LNCaP clone FGC (cell line): ENCODE results near the gene SLC30A3.

ENCODE experiments used
- DNase-seq: peaks from one replicate; pipeline ENCODE4 v3.0.0-alpha.2; 2011; ENCODE audit warnings: low read depth
- H3K4me3 ChIP-seq: 2 replicates; pipeline ENCODE4 v1.5.1; 2011; ENCODE audit warnings: mild to moderate bottlenecking, low read depth, low read length, control low read depth
- TF ChIP-seq, protein P1 (sequence below): IDR thresholded peaks from 2 replicates; pipeline ENCODE4 v1.5.1; 2012; ENCODE audit warnings: mild to moderate bottlenecking; ENCODE audit not compliant: control insufficient read depth, insufficient read depth; ENCODE audit errors: extremely low read depth

The SLC30A3 gene

GRCh38 chr2:27233341-27233740 is 29.5 kb downstream of the SLC30A3 start:
- TF ChIP-seq, protein P1, sequence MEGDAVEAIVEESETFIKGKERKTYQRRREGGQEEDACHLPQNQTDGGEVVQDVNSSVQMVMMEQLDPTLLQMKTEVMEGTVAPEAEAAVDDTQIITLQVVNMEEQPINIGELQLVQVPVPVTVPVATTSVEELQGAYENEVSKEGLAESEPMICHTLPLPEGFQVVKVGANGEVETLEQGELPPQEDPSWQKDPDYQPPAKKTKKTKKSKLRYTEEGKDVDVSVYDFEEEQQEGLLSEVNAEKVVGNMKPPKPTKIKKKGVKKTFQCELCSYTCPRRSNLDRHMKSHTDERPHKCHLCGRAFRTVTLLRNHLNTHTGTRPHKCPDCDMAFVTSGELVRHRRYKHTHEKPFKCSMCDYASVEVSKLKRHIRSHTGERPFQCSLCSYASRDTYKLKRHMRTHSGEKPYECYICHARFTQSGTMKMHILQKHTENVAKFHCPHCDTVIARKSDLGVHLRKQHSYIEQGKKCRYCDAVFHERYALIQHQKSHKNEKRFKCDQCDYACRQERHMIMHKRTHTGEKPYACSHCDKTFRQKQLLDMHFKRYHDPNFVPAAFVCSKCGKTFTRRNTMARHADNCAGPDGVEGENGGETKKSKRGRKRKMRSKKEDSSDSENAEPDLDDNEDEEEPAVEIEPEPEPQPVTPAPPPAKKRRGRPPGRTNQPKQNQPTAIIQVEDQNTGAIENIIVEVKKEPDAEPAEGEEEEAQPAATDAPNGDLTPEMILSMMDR: no peak
- DNase-seq: no peak
- H3K4me3 ChIP-seq: no peak overlapping the region

DNA sequence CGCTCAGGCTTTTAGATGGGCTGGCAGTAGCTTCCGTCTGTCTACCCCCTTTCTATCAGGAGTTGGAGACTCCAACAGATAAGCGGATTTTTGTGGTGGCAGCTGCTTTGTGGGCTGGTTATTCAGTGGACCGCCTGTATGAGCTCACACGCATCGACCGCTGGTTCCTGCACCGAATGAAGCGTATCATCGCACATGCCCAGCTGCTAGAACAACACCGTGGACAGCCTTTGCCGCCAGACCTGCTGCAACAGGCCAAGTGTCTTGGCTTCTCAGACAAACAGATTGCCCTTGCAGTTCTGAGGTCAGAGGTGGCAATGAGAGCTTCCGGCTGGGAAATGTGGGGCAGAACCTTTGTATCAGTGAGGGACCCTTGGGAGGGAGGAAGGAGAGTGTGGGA is 30.9 kb downstream of the SLC30A3 start:
- no peak overlapping the region for H3K4me3 ChIP-seq
- DNase-seq: no peak
- TF ChIP-seq, protein P1: no peak

DNA sequence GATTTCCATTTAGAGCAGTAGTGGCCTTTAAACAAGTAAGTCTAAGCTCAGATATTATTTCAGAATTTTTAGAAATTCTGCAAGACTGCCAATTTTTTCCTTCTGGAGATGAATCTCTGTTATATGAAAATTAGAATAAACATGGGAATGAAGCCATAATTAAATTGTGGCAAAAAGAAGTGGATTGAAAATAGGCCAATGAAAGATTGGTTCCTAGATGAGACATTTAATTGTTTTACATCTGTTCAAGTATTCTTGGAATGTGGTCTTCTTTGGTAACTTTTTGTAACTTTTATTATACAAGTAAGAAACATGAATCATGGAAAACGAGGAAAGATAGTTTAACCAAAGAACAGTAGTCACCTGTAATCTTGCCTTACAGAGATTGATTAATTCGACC is 35.3 kb downstream of the SLC30A3 start:
- DNase-seq: no peak
- TF ChIP-seq, protein P1: no peak
- no peak overlapping the region for H3K4me3 ChIP-seq

DNA sequence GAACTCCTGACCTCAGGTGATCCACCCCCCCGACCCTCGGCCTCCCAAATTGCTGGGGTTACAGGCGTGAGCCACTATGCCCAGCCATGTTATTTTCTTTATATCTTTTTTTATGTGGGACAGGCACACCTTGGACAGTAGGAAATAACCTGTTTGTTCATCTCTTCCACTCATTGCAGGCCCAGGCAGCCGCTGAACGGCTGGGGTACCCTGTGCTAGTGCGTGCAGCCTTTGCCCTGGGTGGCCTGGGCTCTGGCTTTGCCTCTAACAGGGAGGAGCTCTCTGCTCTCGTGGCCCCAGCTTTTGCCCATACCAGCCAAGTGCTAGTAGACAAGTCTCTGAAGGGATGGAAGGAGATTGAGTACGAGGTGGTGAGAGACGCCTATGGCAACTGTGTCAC is 37.3 kb downstream of the SLC30A3 start:
- no peak overlapping the region for H3K4me3 ChIP-seq
- DNase-seq: no peak
- TF ChIP-seq, protein P1: no peak

- TF ChIP-seq, protein P1: no peak
- no peak overlapping the region for H3K4me3 ChIP-seq
- no peak for DNase-seq
These were observed 39.4 kb downstream of the SLC30A3 start for GRCh38 chr2:27223416-27223815.

GRCh38 chr2:27222407-27222806 is 40.4 kb downstream of the SLC30A3 start:
- H3K4me3 ChIP-seq: no peak overlapping the region
- DNase-seq: no peak
- TF ChIP-seq, protein P1: no peak

- TF ChIP-seq, protein P1: no peak
- H3K4me3 ChIP-seq: no peak overlapping the region
- DNase-seq: no peak
These were observed 41.7 kb downstream of the SLC30A3 start for GRCh38 chr2:27221166-27221565.
